HG03095 (cell line): Measurements from ENCODE around the gene HSPH1.

Experiments
- ATAC-seq: cut with Tn5 transposase; IDR thresholded peaks from one replicate; pipeline ENCODE4 v1.9.1; 2021; ENCODE audit warnings: moderate library complexity; ENCODE audit not compliant: unreplicated experiment

Gene HSPH1

GRCh38 chr13:31161557-31162150 lies at the start of gene HSPH1:
HSPH1 (minus strand) TSS chr13:31161904; CDS start chr13:31161582, 322 bp downstream.
- peak; percentile 80 for ATAC-seq

- ATAC-seq, result no peak
Observed at GRCh38 chr13:31209841-31210210, 48.1 kb upstream of the HSPH1 start.

- ATAC-seq, result no peak
Observed at GRCh38 chr13:31209172-31209840, 47.6 kb upstream of the HSPH1 start.

- ATAC-seq, result no peak
Observed at GRCh38 chr13:31208559-31209122, 46.9 kb upstream of the HSPH1 start.

- no peak for ATAC-seq
Observed at GRCh38 chr13:31207661-31208552, 46.2 kb upstream of the HSPH1 start.

GRCh38 chr13:31204592-31204991 lies 42.9 kb upstream of the HSPH1 start:
- no peak for ATAC-seq

- ATAC-seq, result no peak
Observed at GRCh38 chr13:31201341-31202031, 39.8 kb upstream of the HSPH1 start.

GRCh38 chr13:31200637-31200971 lies 38.9 kb upstream of the HSPH1 start:
- ATAC-seq, result peak; percentile 24

- peak; percentile 83 for ATAC-seq
Observed at GRCh38 chr13:31199849-31200636, 38.3 kb upstream of the HSPH1 start, which contains the start of gene B3GLCT. B3GLCT (plus strand) TSS chr13:31199975; CDS start chr13:31200085, 110 bp downstream.

GRCh38 chr13:31199527-31199848 lies 37.8 kb upstream of the HSPH1 start:
- ATAC-seq, result peak; percentile 10

GRCh38 chr13:31198519-31198918 lies 36.8 kb upstream of the HSPH1 start:
- no peak for ATAC-seq

GRCh38 chr13:31196992-31197391 lies 35.3 kb upstream of the HSPH1 start:
- ATAC-seq, result no peak

- no peak for ATAC-seq
Observed at GRCh38 chr13:31195616-31196015, 33.9 kb upstream of the HSPH1 start.

GRCh38 chr13:31192306-31192705 lies 30.6 kb upstream of the HSPH1 start:
- ATAC-seq, result no peak

- ATAC-seq, result no peak
Observed at GRCh38 chr13:31191748-31192147, 30.0 kb upstream of the HSPH1 start.

- no peak for ATAC-seq
Observed at GRCh38 chr13:31184981-31185645, 23.4 kb upstream of the HSPH1 start.

- ATAC-seq, result no peak
Observed at GRCh38 chr13:31184451-31184850, 22.7 kb upstream of the HSPH1 start.

GRCh38 chr13:31182987-31183386 lies 21.3 kb upstream of the HSPH1 start:
- ATAC-seq, result no peak

- no peak for ATAC-seq
Observed at GRCh38 chr13:31179754-31180153, 18.1 kb upstream of the HSPH1 start.

- ATAC-seq, result no peak
Observed at GRCh38 chr13:31179241-31179640, 17.5 kb upstream of the HSPH1 start.
